ENCODE data around the gene CRABP2. TPM values are rescaled to one million over a fixed set of nuclear protein-coding genes. Genes with fewer than 3 reads are reported as not detected.

Gene CRABP2
- polyA plus RNA-seq, 1 experiment: 12.8 TPM

DNA sequence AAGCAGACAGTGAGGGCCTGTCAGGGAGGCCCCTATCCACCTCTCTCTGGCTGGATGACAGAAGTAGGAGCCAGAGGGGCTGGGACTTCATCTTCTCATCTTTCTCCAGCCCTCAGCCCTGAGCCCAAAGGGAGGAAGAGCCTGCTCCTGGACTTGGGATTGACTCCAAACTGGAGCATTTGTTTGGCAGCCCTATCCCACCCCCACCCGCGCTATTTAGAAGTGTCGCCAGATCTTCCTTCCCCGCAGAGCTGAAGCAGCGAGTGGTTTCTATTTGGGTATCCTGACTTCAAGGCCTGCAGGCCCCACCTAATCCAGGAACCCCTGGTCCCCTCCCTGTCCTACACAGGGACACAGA, 37.8 kb downstream of the CRABP2 start:
- CTCF ChIA-PET: interaction anchor here (0.9 to 1.2 kb wide), 3 partner anchors 8 to 22 kb away, joined by 4 to 6 read pairs (median 4); no protein-coding TSS in a partner anchor
- POLR2A ChIA-PET: interaction anchor here (0.9 kb wide), 1 partner anchor 28 kb away, joined by 3 read pairs; no protein-coding TSS in a partner anchor
- H3K9me3 ChIP-seq (ENCODE audit: control insufficient read depth, insufficient read depth, low read length): no peaks in the 10 kb centered on the region; the same call in 1 of the 2 replicates
- peak overlapping the region; percentile 57 for H3K27ac ChIP-seq (ENCODE audit: low read depth, low read length)
- H3K4me3 ChIP-seq (ENCODE audit: low read depth, low read length): no peak overlapping the region
- no peak for DNase-seq (ENCODE audit: low read depth, low spot score)
- no peaks in the 10 kb centered on the region for H3K27me3 ChIP-seq (ENCODE audit: control insufficient read depth, insufficient read depth, low read length)
- TF ChIP-seq, protein P1, sequence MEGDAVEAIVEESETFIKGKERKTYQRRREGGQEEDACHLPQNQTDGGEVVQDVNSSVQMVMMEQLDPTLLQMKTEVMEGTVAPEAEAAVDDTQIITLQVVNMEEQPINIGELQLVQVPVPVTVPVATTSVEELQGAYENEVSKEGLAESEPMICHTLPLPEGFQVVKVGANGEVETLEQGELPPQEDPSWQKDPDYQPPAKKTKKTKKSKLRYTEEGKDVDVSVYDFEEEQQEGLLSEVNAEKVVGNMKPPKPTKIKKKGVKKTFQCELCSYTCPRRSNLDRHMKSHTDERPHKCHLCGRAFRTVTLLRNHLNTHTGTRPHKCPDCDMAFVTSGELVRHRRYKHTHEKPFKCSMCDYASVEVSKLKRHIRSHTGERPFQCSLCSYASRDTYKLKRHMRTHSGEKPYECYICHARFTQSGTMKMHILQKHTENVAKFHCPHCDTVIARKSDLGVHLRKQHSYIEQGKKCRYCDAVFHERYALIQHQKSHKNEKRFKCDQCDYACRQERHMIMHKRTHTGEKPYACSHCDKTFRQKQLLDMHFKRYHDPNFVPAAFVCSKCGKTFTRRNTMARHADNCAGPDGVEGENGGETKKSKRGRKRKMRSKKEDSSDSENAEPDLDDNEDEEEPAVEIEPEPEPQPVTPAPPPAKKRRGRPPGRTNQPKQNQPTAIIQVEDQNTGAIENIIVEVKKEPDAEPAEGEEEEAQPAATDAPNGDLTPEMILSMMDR (IDR thresholded peaks at IDR 0.05; ENCODE audit: low read depth, low read length): no peak

DNA sequence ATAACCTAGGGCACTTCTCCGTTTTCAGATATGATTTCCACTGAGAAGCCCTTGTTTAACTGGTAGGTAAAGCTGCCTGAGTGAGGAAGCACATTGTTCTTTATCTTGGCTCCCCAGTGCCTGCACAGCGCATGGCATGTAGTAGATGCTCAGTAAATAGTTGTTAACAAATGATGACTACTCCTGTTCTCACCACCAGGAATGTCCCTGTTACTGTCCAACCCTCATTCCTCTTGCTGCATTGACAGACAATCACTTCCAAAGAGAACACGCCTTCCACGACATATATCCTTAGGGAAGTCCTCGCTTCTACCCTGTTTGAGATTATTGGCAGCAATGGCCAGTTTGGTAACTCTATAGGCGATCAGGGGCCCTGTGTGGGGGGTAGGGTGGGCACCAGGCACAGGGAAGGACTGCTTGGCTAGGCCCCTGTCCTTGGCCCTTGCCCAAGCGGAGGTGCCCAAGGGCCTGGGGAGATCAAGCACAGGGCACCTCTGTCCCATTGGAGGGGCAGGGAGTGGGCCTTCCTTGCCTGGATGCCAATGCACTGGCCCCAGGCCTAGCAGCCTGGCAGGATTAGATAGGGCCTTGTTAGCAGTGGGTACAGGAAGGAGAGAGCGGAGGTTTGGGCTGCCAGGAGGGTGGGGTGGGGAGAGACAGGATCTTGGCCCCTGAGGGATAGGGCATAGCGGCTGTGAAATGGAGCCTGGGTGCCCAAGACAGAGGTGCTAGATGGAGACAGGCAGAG, 38.3 kb downstream of the CRABP2 start:
- Histone ChIP-seq H3K9me3 (ENCODE audit: control insufficient read depth, insufficient read depth, low read length) (no peaks in the 10 kb centered on the region), H3K4me3 (ENCODE audit: low read depth, low read length) (no peak overlapping the region), H3K27me3 (ENCODE audit: control insufficient read depth, insufficient read depth, low read length) (no peaks in the 10 kb centered on the region), H3K27ac (ENCODE audit: low read depth, low read length) (no peak overlapping the region)
- CTCF ChIA-PET: interaction anchor here (0.6 to 1.2 kb wide), 4 partner anchors 7 to 22 kb away, joined by 3 to 6 read pairs (median 4); no protein-coding TSS in a partner anchor
- DNase-seq (ENCODE audit: low read depth, low spot score): no peak
- TF ChIP-seq, protein P1 (IDR thresholded peaks at IDR 0.05; ENCODE audit: low read depth, low read length): no peak
- POLR2A ChIA-PET: interaction anchor here (0.9 kb wide), 1 partner anchor 29 kb away, joined by 3 read pairs; no protein-coding TSS in a partner anchor

DNA sequence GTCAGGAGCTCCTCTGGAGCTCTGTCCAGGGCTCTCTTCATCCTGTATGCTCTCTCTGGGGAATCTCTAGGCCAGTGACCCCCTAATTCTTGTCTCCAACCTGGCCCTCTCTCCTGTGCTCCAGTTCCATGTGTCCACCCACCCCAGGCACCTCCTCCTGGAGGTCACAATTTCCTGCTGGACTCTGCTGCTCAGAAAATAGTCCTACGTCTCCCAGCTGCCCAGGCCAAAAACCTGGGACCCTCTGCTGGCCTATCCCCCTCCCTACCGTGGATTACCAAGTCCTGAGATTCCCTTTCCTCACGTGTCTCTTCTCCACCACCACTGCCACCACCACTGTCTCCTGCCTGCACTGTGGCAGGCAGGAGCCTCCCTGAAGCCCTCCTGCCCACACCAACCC, 39.8 kb downstream of the CRABP2 start:
- no peak overlapping the region for H3K4me3 ChIP-seq (ENCODE audit: low read depth, low read length)
- CTCF ChIA-PET: interaction anchor here (0.6 to 2.8 kb wide), 6 partner anchors 12 to 132 kb away, joined by 4 to 31 read pairs (median 8); partner anchors contain the start of gene NES
- POLR2A ChIA-PET: interaction anchor here (0.6 to 2.0 kb wide), 3 partner anchors 8 to 205 kb away, joined by 3 to 10 read pairs (median 3); no protein-coding TSS in a partner anchor

DNA sequence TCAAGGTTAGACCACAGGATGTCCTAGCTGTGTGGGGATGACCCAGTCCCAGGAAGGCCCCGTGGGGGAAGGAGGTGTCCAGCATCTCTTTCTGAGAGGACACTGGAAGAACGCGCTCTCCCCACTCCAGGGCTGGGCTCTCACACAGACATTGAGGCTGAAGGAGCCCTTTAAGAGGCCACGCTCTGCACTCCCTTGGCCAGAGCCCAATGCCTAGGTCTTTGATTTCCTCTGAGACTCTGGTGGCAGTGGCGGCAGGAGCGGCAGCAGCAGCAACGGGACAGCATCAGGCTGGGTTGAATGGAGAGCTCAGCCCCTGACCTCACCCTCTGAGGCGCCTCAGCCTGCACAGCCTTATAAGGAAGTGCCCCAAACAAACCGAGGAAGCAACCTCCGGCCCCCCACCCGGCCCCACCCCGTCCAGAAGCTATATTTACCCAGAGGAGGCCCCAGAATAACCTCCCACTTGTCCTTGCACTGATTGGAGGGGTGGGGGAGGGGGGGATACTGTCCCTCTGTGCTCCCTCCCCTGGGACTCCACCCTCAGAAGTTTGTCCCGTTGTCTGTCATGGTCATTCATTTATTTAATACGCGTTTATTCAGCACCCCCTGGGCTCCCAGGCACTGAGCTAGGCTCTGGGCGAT, 40.5 kb downstream of the CRABP2 start:
- ChIA-PET CTCF (interaction anchor here (0.6 to 2.8 kb wide), 6 partner anchors 12 to 131 kb away, joined by 4 to 31 read pairs (median 8); partner anchors contain the start of gene NES), POLR2A (interaction anchor here (0.6 to 2.0 kb wide), 4 partner anchors 9 to 205 kb away, joined by 3 to 10 read pairs (median 3); no protein-coding TSS in a partner anchor)
- TF ChIP-seq, protein P1 (IDR thresholded peaks at IDR 0.05; ENCODE audit: low read depth, low read length): no peak
- H3K4me3 ChIP-seq (ENCODE audit: low read depth, low read length): no peak overlapping the region
- H3K27ac ChIP-seq (ENCODE audit: low read depth, low read length): peak overlapping the region; percentile 65
- no peaks in the 10 kb centered on the region for H3K27me3 ChIP-seq (ENCODE audit: control insufficient read depth, insufficient read depth, low read length)
- DNase-seq (ENCODE audit: low read depth, low spot score): no peak
- no peaks in the 10 kb centered on the region for H3K9me3 ChIP-seq (ENCODE audit: control insufficient read depth, insufficient read depth, low read length)

More for the DNA sequence above, 39.8 kb downstream of the CRABP2 start:
- DNase-seq (ENCODE audit: low read depth, low spot score): no peak
- H3K27me3 ChIP-seq (ENCODE audit: control insufficient read depth, insufficient read depth, low read length): no peaks in the 10 kb centered on the region
- no peaks in the 10 kb centered on the region for H3K9me3 ChIP-seq (ENCODE audit: control insufficient read depth, insufficient read depth, low read length)
- TF ChIP-seq, protein P1 (IDR thresholded peaks at IDR 0.05; ENCODE audit: low read depth, low read length): no peak
- peak overlapping the region; percentile 2 for H3K27ac ChIP-seq (ENCODE audit: low read depth, low read length)
